Retinal pigment epithelial cell (primary cell): ENCODE measurements around the gene GDI2.
"Not testable (repeated sequence)": the region's sequence is repeated elsewhere in the genome, so short reads cannot be mapped to it uniquely, and the experiment has no call there.

Experiments used
- DNase-seq: peaks from one replicate; pipeline ENCODE4 v3.0.0-alpha.2; 2010; ENCODE audit warnings: low read depth
- H3K4me3 ChIP-seq: 2 replicates; pipeline ENCODE4 v1.5.1; 2011; ENCODE audit warnings: mild to moderate bottlenecking, low read length, control low read depth, moderate library complexity
- CTCF ChIP-seq: conservative IDR thresholded peaks from 2 replicates; pipeline ENCODE4 v1.5.1; 2011; ENCODE audit warnings: low read depth, low read length, control low read depth, inconsistent platforms

The GDI2 gene

GRCh38 chr10:5827841-5828240 is 14.6 kb upstream of the GDI2 start:
- no peak overlapping the region for H3K4me3 ChIP-seq
- no peak for DNase-seq
- no peak for TF ChIP-seq CTCF

GRCh38 chr10:5826511-5826910 is 13.3 kb upstream of the GDI2 start:
- not testable (repeated sequence) for DNase-seq, H3K4me3 ChIP-seq

GRCh38 chr10:5818894-5819293 is 5.7 kb upstream of the GDI2 start:
- no peak for TF ChIP-seq CTCF
- no peak for DNase-seq
- H3K4me3 ChIP-seq: no peak overlapping the region

GRCh38 chr10:5818048-5818331 is 4.8 kb upstream of the GDI2 start:
- TF ChIP-seq CTCF: no peak
- DNase-seq: no peak
- no peak overlapping the region for H3K4me3 ChIP-seq

GRCh38 chr10:5817322-5818047 is 4.3 kb upstream of the GDI2 start:
- DNase-seq: no peak
- H3K4me3 ChIP-seq: no peak overlapping the region
- TF ChIP-seq CTCF: no peak

- DNase-seq: no peak
- TF ChIP-seq CTCF: no peak
- no peak overlapping the region for H3K4me3 ChIP-seq
These were observed 2.9 kb upstream of the GDI2 start for GRCh38 chr10:5816170-5816569.

GRCh38 chr10:5814110-5815107 is 1.2 kb upstream of the GDI2 start:
- no peak for TF ChIP-seq CTCF
- peak overlapping the region; percentile 94 for H3K4me3 ChIP-seq
- DNase-seq: no peak
